SU-DHL-6 (cell line): ENCODE data around the gene SPATA16.

ENCODE experiments used
- H2AFZ ChIP-seq: fragments of 200-600 bp; sonication (generic); 2 replicates; pipeline ENCODE4 v1.6.1; 2014; ENCODE audit warnings: low read depth, mild to moderate bottlenecking, moderate library complexity, mixed read lengths, antibody characterized with exemption, low read length; ENCODE audit not compliant: severe bottlenecking
- H3F3A ChIP-seq: fragments of 200-600 bp; shearing (Covaris generic); 2 replicates; pipeline ENCODE4 v1.6.0; 2016; ENCODE audit warnings: antibody characterized with exemption, mild to moderate bottlenecking; ENCODE audit not compliant: insufficient read depth
- H3K27ac ChIP-seq: fragments of 200-600 bp; sonication (generic); 2 replicates; pipeline ENCODE4 v1.5.1; 2016; ENCODE audit warnings: low read depth, mild to moderate bottlenecking, low read length, moderate library complexity, mixed read lengths
- H3K27me3 ChIP-seq: fragments of 200-600 bp; sonication (generic), shearing (Covaris generic); 2 replicates; pipeline ENCODE4 v1.6.0; 2014; ENCODE audit warnings: mild to moderate bottlenecking, low read length
- H3K36me3 ChIP-seq: fragments of 200-600 bp; sonication (generic); 2 replicates; pipeline ENCODE4 v1.6.1; 2014; ENCODE audit warnings: mild to moderate bottlenecking, low read length, mixed read lengths
- H3K4me2 ChIP-seq: fragments of 300-600, 200-600 bp; shearing (Covaris generic), sonication (generic); 2 replicates; pipeline ENCODE4 v1.6.0; 2014; ENCODE audit warnings: low read length, low read depth, mild to moderate bottlenecking; ENCODE audit not compliant: poor library complexity, severe bottlenecking
- H3K4me3 ChIP-seq: fragments of 200-600 bp; sonication (generic); 2 replicates; pipeline ENCODE4 v1.5.1; 2014; ENCODE audit warnings: antibody characterized with exemption, low read length, mild to moderate bottlenecking, mixed read lengths; ENCODE audit not compliant: insufficient read depth, poor library complexity, severe bottlenecking
- H3K79me2 ChIP-seq: fragments of 200-600 bp; sonication (generic); 2 replicates; pipeline ENCODE4 v1.6.1; 2014; ENCODE audit warnings: mild to moderate bottlenecking, low read length, moderate library complexity; ENCODE audit not compliant: insufficient read depth
- H3K9ac ChIP-seq: fragments of 200-600 bp; sonication (generic); 2 replicates; pipeline ENCODE4 v1.7.0; 2014; ENCODE audit warnings: mild to moderate bottlenecking, low read length
- H3K9me2 ChIP-seq: fragments of 200-600 bp; sonication (generic); replicated peaks from 2 replicates; pipeline ENCODE4 v1.6.1; 2014; ENCODE audit warnings: low read length; ENCODE audit not compliant: insufficient read depth
- H3K9me3 ChIP-seq: fragments of 200-600 bp; sonication (generic); 2 replicates; pipeline ENCODE4 v1.6.1; 2014; ENCODE audit warnings: low read length, mixed read lengths; ENCODE audit not compliant: insufficient read depth
- H4K20me1 ChIP-seq: fragments of 200-600 bp; sonication (generic); 2 replicates; pipeline ENCODE4 v1.6.1; 2014; ENCODE audit warnings: low read depth, mild to moderate bottlenecking, antibody characterized with exemption, low read length, moderate library complexity, mixed read lengths
- CTCF ChIP-seq: fragments of 200-600 bp; sonication (generic); IDR thresholded peaks from one replicate; pipeline ENCODE4 v1.5.1; 2017; ENCODE audit warnings: antibody characterized with exemption, mild to moderate bottlenecking, low read length, moderate library complexity; ENCODE audit not compliant: insufficient read depth, poor library complexity, severe bottlenecking
- EZH2phosphoT487 ChIP-seq: fragments of 200-600 bp; sonication (generic), shearing (Covaris generic); conservative IDR thresholded peaks from 2 replicates; pipeline ENCODE4 v1.6.1; 2018; ENCODE audit warnings: mild to moderate bottlenecking, antibody characterized with exemption, low read length, moderate library complexity, mixed read lengths

SPATA16 gene

GRCh38 chr3:172914854-172915253 lies 226.2 kb downstream of the SPATA16 start:
- no peaks in the 10 kb centered on the region for H3K27me3 ChIP-seq
- H3K9ac ChIP-seq: no peak overlapping the region
- no peak overlapping the region for H3K27ac ChIP-seq
- H2AFZ ChIP-seq: no peak overlapping the region
- H3K9me2 ChIP-seq: no peaks in the 10 kb centered on the region
- no peaks in the 10 kb centered on the region for H4K20me1 ChIP-seq
- H3K9me3 ChIP-seq: no peaks in the 10 kb centered on the region
- TF ChIP-seq CTCF: no peak
- no peak for TF ChIP-seq EZH2phosphoT487
- no peak overlapping the region for H3K4me3 ChIP-seq
- no peak overlapping the region for H3K4me2 ChIP-seq
- no peaks in the 10 kb centered on the region for H3K79me2 ChIP-seq
- no peaks in the 10 kb centered on the region for H3F3A ChIP-seq
- H3K36me3 ChIP-seq: no peaks in the 10 kb centered on the region

GRCh38 chr3:172913911-172914655 lies 227.0 kb downstream of the SPATA16 start:
- H3K4me3 ChIP-seq: no peak overlapping the region
- H4K20me1 ChIP-seq: no peaks in the 10 kb centered on the region
- no peak overlapping the region for H2AFZ ChIP-seq
- H3K36me3 ChIP-seq: no peaks in the 10 kb centered on the region
- no peak overlapping the region for H3K4me2 ChIP-seq
- no peak overlapping the region for H3K9ac ChIP-seq
- H3K27ac ChIP-seq: no peak overlapping the region
- H3K27me3 ChIP-seq: no peaks in the 10 kb centered on the region
- H3K9me2 ChIP-seq: no peaks in the 10 kb centered on the region
- no peaks in the 10 kb centered on the region for H3K9me3 ChIP-seq
- no peak for TF ChIP-seq EZH2phosphoT487
- no peak for TF ChIP-seq CTCF
- H3F3A ChIP-seq: no peaks in the 10 kb centered on the region
- no peaks in the 10 kb centered on the region for H3K79me2 ChIP-seq

GRCh38 chr3:172911142-172911541 lies 229.9 kb downstream of the SPATA16 start:
- H3K27me3 ChIP-seq: no peaks in the 10 kb centered on the region
- no peaks in the 10 kb centered on the region for H3F3A ChIP-seq
- no peak overlapping the region for H3K4me3 ChIP-seq
- no peak overlapping the region for H3K9ac ChIP-seq
- H4K20me1 ChIP-seq: no peaks in the 10 kb centered on the region
- H3K27ac ChIP-seq: no peak overlapping the region
- TF ChIP-seq CTCF: no peak
- TF ChIP-seq EZH2phosphoT487: no peak
- no peaks in the 10 kb centered on the region for H3K9me2 ChIP-seq
- no peaks in the 10 kb centered on the region for H3K9me3 ChIP-seq
- no peaks in the 10 kb centered on the region for H3K36me3 ChIP-seq
- H3K4me2 ChIP-seq: no peak overlapping the region
- H3K79me2 ChIP-seq: no peaks in the 10 kb centered on the region
- no peak overlapping the region for H2AFZ ChIP-seq
